ENCODE data around the gene SIPA1L3.

DNA sequence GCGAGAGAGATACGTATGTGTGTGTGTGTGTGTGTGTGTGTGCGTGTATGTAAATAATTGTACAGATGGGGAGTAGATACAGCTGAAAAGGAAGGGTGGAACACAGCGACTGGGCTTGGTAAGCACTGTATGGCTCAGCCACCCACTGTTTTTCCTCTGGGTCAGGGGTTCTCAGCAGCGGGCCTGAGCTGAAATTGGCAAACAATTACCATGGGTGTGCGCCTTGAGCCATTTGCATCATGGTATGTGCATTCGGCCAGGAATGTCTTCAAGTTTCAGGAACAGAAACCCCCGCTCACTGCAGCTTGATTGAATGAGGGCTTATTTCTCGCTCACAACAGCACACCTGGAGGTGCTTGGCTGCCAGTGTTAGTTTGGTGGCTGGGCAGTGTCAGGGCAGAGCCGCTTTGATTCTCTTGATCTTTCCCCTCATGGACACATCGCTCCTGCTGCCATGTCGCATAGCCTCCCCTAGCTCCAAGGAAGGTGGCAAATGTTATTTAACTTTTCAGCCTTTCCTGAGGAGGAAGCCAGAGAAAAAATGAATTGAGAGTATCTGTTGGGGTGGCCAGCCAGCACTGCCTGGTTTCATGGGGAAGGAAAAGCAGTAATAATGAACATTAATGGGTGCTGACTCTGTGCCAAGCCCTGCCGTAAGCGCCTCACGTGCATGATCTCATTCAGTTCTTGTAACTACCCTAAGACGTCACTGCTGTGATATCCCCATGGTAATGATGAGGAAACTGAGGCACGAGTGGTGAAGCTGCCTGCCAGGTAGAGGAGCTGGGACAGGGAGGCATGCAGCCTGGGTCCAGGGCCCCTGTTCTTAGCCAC lies 126.9 kb downstream of the SIPA1L3 start:
- TF ChIP-seq POLR2A (IDR thresholded peaks at IDR 0.05; ENCODE audit: low read length) (no peak), EHMT2 (IDR thresholded peaks at IDR 0.05; ENCODE audit: low read depth) (no peak), CHD2 (IDR thresholded peaks at IDR 0.05; ENCODE audit: low read length, partially characterized antibody) (no peak), CEBPB (IDR thresholded peaks at IDR 0.05) (no peak)
- TF ChIP-seq, protein P1, sequence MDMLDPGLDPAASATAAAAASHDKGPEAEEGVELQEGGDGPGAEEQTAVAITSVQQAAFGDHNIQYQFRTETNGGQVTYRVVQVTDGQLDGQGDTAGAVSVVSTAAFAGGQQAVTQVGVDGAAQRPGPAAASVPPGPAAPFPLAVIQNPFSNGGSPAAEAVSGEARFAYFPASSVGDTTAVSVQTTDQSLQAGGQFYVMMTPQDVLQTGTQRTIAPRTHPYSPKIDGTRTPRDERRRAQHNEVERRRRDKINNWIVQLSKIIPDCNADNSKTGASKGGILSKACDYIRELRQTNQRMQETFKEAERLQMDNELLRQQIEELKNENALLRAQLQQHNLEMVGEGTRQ (IDR thresholded peaks at IDR 0.05): no peak
- TF ChIP-seq, protein P2, sequence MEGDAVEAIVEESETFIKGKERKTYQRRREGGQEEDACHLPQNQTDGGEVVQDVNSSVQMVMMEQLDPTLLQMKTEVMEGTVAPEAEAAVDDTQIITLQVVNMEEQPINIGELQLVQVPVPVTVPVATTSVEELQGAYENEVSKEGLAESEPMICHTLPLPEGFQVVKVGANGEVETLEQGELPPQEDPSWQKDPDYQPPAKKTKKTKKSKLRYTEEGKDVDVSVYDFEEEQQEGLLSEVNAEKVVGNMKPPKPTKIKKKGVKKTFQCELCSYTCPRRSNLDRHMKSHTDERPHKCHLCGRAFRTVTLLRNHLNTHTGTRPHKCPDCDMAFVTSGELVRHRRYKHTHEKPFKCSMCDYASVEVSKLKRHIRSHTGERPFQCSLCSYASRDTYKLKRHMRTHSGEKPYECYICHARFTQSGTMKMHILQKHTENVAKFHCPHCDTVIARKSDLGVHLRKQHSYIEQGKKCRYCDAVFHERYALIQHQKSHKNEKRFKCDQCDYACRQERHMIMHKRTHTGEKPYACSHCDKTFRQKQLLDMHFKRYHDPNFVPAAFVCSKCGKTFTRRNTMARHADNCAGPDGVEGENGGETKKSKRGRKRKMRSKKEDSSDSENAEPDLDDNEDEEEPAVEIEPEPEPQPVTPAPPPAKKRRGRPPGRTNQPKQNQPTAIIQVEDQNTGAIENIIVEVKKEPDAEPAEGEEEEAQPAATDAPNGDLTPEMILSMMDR (IDR thresholded peaks at IDR 0.05): no peak
- TF ChIP-seq, protein P3, sequence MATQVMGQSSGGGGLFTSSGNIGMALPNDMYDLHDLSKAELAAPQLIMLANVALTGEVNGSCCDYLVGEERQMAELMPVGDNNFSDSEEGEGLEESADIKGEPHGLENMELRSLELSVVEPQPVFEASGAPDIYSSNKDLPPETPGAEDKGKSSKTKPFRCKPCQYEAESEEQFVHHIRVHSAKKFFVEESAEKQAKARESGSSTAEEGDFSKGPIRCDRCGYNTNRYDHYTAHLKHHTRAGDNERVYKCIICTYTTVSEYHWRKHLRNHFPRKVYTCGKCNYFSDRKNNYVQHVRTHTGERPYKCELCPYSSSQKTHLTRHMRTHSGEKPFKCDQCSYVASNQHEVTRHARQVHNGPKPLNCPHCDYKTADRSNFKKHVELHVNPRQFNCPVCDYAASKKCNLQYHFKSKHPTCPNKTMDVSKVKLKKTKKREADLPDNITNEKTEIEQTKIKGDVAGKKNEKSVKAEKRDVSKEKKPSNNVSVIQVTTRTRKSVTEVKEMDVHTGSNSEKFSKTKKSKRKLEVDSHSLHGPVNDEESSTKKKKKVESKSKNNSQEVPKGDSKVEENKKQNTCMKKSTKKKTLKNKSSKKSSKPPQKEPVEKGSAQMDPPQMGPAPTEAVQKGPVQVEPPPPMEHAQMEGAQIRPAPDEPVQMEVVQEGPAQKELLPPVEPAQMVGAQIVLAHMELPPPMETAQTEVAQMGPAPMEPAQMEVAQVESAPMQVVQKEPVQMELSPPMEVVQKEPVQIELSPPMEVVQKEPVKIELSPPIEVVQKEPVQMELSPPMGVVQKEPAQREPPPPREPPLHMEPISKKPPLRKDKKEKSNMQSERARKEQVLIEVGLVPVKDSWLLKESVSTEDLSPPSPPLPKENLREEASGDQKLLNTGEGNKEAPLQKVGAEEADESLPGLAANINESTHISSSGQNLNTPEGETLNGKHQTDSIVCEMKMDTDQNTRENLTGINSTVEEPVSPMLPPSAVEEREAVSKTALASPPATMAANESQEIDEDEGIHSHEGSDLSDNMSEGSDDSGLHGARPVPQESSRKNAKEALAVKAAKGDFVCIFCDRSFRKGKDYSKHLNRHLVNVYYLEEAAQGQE (IDR thresholded peaks at IDR 0.05): no peak
